Astrocyte (in vitro differentiated cells and primary cell): ENCODE measurements around the gene FCMR. TPM values are rescaled to one million over a fixed set of nuclear protein-coding genes. Genes with fewer than 3 reads are reported as not detected.

Experiments
- DNase-seq: peaks from one replicate; pipeline ENCODE4 v3.0.0-alpha.2; 2010; ENCODE audit warnings: low read depth
- FAIRE-seq: peaks from 2 replicates; lab custom pipeline; 2011; peaks lifted over from hg19 to GRCh38; lab: Jason Lieb, UNC
- H2AFZ ChIP-seq: 2 replicates; pipeline ENCODE4 v1.6.0; 2012; ENCODE audit warnings: low read depth, low read length, inconsistent platforms
- H3K27ac ChIP-seq: 2 replicates; pipeline ENCODE4 v1.5.1; 2011; ENCODE audit warnings: low read depth, low read length, inconsistent platforms
- H3K27me3 ChIP-seq: 2 replicates; pipeline ENCODE4 v1.6.0; 2011; ENCODE audit warnings: low read length, inconsistent platforms; ENCODE audit not compliant: insufficient read depth
- H3K36me3 ChIP-seq: 2 replicates; pipeline ENCODE4 v1.5.1; 2011; ENCODE audit warnings: low read length, inconsistent platforms; ENCODE audit not compliant: insufficient read depth
- H3K4me1 ChIP-seq: 2 replicates; pipeline ENCODE4 v1.5.1; 2011; ENCODE audit warnings: low read length, inconsistent platforms; ENCODE audit not compliant: insufficient read depth
- H3K4me2 ChIP-seq: 2 replicates; pipeline ENCODE4 v1.6.0; 2012; ENCODE audit warnings: low read length, inconsistent platforms
- H3K4me3 ChIP-seq: 2 replicates; pipeline ENCODE4 v1.5.1; 2011; ENCODE audit warnings: low read depth, mild to moderate bottlenecking, low read length, inconsistent platforms; ENCODE audit not compliant: insufficient read depth
- H3K79me2 ChIP-seq: 2 replicates; pipeline ENCODE4 v1.6.0; 2012; ENCODE audit warnings: mild to moderate bottlenecking, low read length, inconsistent platforms; ENCODE audit not compliant: insufficient read depth
- H3K9ac ChIP-seq: 2 replicates; pipeline ENCODE4 v1.6.0; 2012; ENCODE audit warnings: mild to moderate bottlenecking, low read length, inconsistent platforms
- H3K9me3 ChIP-seq: 2 replicates; pipeline ENCODE4 v1.5.1; 2012; ENCODE audit warnings: low read depth, mild to moderate bottlenecking, low read length, inconsistent platforms; ENCODE audit not compliant: insufficient read depth
- H4K20me1 ChIP-seq: 2 replicates; pipeline ENCODE4 v1.6.0; 2012; ENCODE audit warnings: low read length, inconsistent platforms; ENCODE audit not compliant: insufficient read depth
- H3K27ac Mint-ChIP-seq: one replicate; pipeline ENCODE4 v1.8.0; 2021; ENCODE audit warnings: mild to moderate bottlenecking, mixed read lengths; ENCODE audit not compliant: unreplicated experiment
- H3K27me3 Mint-ChIP-seq: one replicate; pipeline ENCODE4 v1.8.0; 2021; ENCODE audit warnings: low read depth, mixed read lengths; ENCODE audit not compliant: unreplicated experiment
- H3K36me3 Mint-ChIP-seq: one replicate; pipeline ENCODE4 v1.8.0; 2021; ENCODE audit warnings: low read depth, mixed read lengths; ENCODE audit not compliant: unreplicated experiment
- H3K4me1 Mint-ChIP-seq: one replicate; pipeline ENCODE4 v1.8.0; 2021; ENCODE audit warnings: low read depth, mixed read lengths; ENCODE audit not compliant: unreplicated experiment
- H3K4me3 Mint-ChIP-seq: one replicate; pipeline ENCODE4 v1.8.0; 2021; ENCODE audit warnings: mild to moderate bottlenecking, moderate library complexity, mixed read lengths; ENCODE audit not compliant: unreplicated experiment
- H3K9me3 Mint-ChIP-seq: one replicate; pipeline ENCODE4 v1.8.0; 2021; ENCODE audit warnings: mild to moderate bottlenecking, mixed read lengths; ENCODE audit not compliant: unreplicated experiment
- EZH2 ChIP-seq: IDR thresholded peaks from 2 replicates; pipeline ENCODE4 v1.6.1; 2012; ENCODE audit warnings: mild to moderate bottlenecking, low read length, inconsistent platforms; ENCODE audit not compliant: insufficient read depth
- total RNA-seq: library from RNA; stranded (reverse); gene quantifications from 2 replicates; pipeline ENCODE4 v1.2.1, GENCODE V29; 2021
- TF ChIP-seq, protein P1 (sequence below): IDR thresholded peaks from 2 replicates; pipeline ENCODE4 v1.5.1; 2011; ENCODE audit warnings: low read depth, mild to moderate bottlenecking, inconsistent platforms, low read length, moderate library complexity; ENCODE audit not compliant: insufficient read depth

Gene FCMR
- total RNA-seq, 1 donor from 2014 or later, result 0.73 TPM

DNA sequence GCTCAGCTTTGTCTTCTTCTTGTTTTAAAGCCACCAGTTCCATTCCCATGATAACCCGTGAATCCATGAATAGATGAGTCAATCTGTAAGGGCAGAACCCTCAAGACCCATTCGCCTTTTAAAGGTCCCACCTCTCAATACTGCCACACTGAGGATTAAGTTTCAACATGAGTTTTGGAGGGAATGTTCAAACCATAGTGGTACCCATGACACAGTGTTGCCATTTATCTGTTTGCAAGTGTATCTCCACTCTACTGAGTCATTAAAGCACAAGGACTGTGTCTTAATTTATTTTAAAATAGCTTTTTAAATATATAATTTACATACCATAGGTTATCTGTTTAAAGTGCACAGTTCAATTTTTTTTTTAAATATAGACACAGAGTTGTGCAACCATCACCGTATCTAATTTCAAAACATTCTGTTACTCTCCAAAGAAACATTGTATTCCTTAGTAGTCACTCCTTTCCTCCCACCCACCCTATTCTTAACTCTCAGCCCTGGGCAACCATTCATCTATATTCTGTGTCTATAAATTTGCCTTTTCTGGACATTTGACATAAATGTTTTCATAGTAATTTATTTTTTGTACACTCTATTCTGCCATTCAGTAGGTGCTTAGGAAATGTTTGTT lies 29.3 kb downstream of the FCMR start:
- no peak overlapping the region for H3K27ac Mint-ChIP-seq
- H3K4me3 Mint-ChIP-seq, result no peak overlapping the region
- H3K9me3 Mint-ChIP-seq, result peaks cover 2% of the 10 kb centered on the region
- peak; percentile 44 for DNase-seq
- H3K36me3 ChIP-seq, result no peaks in the 10 kb centered on the region
- no peak overlapping the region for H3K9ac ChIP-seq
- peaks cover 5% of the 10 kb centered on the region for H3K4me1 ChIP-seq
- H3K27me3 ChIP-seq, result no peaks in the 10 kb centered on the region
- no peak overlapping the region for H2AFZ ChIP-seq
- peaks cover 22% of the 10 kb centered on the region for H3K4me1 Mint-ChIP-seq
- FAIRE-seq, result no peak
- H3K4me3 ChIP-seq, result no peak overlapping the region
- no peak overlapping the region for H3K4me2 ChIP-seq
- no peak overlapping the region for H3K27ac ChIP-seq
- no peaks in the 10 kb centered on the region for H3K9me3 ChIP-seq
- H3K36me3 Mint-ChIP-seq, result no peaks in the 10 kb centered on the region
- no peaks in the 10 kb centered on the region for H3K79me2 ChIP-seq
- TF ChIP-seq EZH2, result no peak
- TF ChIP-seq, protein P1, sequence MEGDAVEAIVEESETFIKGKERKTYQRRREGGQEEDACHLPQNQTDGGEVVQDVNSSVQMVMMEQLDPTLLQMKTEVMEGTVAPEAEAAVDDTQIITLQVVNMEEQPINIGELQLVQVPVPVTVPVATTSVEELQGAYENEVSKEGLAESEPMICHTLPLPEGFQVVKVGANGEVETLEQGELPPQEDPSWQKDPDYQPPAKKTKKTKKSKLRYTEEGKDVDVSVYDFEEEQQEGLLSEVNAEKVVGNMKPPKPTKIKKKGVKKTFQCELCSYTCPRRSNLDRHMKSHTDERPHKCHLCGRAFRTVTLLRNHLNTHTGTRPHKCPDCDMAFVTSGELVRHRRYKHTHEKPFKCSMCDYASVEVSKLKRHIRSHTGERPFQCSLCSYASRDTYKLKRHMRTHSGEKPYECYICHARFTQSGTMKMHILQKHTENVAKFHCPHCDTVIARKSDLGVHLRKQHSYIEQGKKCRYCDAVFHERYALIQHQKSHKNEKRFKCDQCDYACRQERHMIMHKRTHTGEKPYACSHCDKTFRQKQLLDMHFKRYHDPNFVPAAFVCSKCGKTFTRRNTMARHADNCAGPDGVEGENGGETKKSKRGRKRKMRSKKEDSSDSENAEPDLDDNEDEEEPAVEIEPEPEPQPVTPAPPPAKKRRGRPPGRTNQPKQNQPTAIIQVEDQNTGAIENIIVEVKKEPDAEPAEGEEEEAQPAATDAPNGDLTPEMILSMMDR, result no peak
- no peaks in the 10 kb centered on the region for H4K20me1 ChIP-seq
- peaks cover 3% of the 10 kb centered on the region for H3K27me3 Mint-ChIP-seq

DNA sequence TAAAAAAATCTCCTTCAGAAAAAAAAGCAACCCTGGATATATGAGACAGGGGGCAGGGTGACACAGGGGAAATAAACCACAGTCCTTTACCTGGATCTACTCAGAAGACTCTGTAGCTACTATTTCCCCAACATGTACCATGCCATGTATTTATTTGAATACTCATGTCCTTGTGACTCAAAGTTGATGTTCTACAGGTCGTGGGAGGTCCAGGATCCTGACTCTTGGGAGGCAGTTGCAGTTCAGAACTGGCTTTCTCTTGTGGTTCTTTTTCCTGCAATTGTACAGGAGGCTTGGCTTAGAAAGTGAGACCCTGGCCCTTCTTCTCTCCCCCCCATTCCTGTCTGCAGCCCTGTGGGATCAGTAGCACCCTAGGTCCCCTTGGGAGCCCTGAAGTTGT lies 30.3 kb downstream of the FCMR start:
- Mint-ChIP-seq H3K36me3 (no peaks in the 10 kb centered on the region), H3K9me3 (peaks cover 2% of the 10 kb centered on the region), H3K27me3 (peaks cover 3% of the 10 kb centered on the region), H3K27ac (no peak overlapping the region), H3K4me1 (peaks cover 22% of the 10 kb centered on the region), H3K4me3 (no peak overlapping the region)
- H3K9ac ChIP-seq, result no peak overlapping the region
- H3K4me2 ChIP-seq, result no peak overlapping the region
- FAIRE-seq (no peak), DNase-seq (no peak)
- H3K27me3 ChIP-seq, result no peaks in the 10 kb centered on the region
- H3K4me1 ChIP-seq, result peaks cover 5% of the 10 kb centered on the region
- no peak overlapping the region for H3K27ac ChIP-seq
- no peaks in the 10 kb centered on the region for H3K9me3 ChIP-seq
- H3K79me2 ChIP-seq, result no peaks in the 10 kb centered on the region
- H3K4me3 ChIP-seq, result no peak overlapping the region
- no peak overlapping the region for H2AFZ ChIP-seq
- TF ChIP-seq, protein P1, result no peak
- TF ChIP-seq EZH2, result no peak
- H4K20me1 ChIP-seq, result no peaks in the 10 kb centered on the region
- H3K36me3 ChIP-seq, result no peaks in the 10 kb centered on the region
